Measurements from ENCODE around the gene TMSB4Y.

DNA sequence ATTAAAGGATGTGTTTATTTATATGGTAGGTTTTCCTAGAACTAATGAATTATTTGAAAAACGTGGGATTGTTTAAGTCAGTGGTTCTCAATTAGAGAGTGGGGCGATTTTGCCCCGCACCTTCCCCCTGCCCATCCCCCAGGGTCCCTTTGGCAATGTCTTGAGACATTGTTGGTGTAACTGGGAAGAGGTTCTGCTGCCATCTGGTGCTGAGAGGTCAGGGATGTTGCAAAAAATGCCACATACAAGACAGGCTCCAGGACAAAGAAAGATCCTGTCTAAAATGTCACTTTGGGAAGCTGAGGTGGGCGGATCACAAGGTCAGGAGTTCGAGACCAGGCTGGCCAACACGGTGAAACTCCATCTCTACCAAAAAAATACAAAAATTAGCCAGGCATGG lies 25.8 kb downstream of the TMSB4Y start:
- TF ChIP-seq, protein P1, sequence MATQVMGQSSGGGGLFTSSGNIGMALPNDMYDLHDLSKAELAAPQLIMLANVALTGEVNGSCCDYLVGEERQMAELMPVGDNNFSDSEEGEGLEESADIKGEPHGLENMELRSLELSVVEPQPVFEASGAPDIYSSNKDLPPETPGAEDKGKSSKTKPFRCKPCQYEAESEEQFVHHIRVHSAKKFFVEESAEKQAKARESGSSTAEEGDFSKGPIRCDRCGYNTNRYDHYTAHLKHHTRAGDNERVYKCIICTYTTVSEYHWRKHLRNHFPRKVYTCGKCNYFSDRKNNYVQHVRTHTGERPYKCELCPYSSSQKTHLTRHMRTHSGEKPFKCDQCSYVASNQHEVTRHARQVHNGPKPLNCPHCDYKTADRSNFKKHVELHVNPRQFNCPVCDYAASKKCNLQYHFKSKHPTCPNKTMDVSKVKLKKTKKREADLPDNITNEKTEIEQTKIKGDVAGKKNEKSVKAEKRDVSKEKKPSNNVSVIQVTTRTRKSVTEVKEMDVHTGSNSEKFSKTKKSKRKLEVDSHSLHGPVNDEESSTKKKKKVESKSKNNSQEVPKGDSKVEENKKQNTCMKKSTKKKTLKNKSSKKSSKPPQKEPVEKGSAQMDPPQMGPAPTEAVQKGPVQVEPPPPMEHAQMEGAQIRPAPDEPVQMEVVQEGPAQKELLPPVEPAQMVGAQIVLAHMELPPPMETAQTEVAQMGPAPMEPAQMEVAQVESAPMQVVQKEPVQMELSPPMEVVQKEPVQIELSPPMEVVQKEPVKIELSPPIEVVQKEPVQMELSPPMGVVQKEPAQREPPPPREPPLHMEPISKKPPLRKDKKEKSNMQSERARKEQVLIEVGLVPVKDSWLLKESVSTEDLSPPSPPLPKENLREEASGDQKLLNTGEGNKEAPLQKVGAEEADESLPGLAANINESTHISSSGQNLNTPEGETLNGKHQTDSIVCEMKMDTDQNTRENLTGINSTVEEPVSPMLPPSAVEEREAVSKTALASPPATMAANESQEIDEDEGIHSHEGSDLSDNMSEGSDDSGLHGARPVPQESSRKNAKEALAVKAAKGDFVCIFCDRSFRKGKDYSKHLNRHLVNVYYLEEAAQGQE (IDR thresholded peaks at IDR 0.05; ENCODE audit: insufficient replicate concordance, low read depth) = no peak
- TF ChIP-seq, protein P2, sequence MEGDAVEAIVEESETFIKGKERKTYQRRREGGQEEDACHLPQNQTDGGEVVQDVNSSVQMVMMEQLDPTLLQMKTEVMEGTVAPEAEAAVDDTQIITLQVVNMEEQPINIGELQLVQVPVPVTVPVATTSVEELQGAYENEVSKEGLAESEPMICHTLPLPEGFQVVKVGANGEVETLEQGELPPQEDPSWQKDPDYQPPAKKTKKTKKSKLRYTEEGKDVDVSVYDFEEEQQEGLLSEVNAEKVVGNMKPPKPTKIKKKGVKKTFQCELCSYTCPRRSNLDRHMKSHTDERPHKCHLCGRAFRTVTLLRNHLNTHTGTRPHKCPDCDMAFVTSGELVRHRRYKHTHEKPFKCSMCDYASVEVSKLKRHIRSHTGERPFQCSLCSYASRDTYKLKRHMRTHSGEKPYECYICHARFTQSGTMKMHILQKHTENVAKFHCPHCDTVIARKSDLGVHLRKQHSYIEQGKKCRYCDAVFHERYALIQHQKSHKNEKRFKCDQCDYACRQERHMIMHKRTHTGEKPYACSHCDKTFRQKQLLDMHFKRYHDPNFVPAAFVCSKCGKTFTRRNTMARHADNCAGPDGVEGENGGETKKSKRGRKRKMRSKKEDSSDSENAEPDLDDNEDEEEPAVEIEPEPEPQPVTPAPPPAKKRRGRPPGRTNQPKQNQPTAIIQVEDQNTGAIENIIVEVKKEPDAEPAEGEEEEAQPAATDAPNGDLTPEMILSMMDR (IDR thresholded peaks at IDR 0.05; ENCODE audit: insufficient read depth, low read length) = no peak
- TF ChIP-seq GABPA (IDR thresholded peaks at IDR 0.05; ENCODE audit: low read depth) = no peak
